NAMALWA (cell line): ENCODE measurements around the gene BHLHA9.
A peak's percentile ranks its signal among the peaks of the same experiment; 100 is the strongest.
"Not testable (repeated sequence)": the region's sequence is repeated elsewhere in the genome, so short reads cannot be mapped to it uniquely, and the experiment has no call there.

ENCODE experiments used
- DNase-seq: peaks from one replicate; pipeline ENCODE4 v3.0.0-alpha.2; 2015; ENCODE audit warnings: low spot score

Gene BHLHA9

DNA sequence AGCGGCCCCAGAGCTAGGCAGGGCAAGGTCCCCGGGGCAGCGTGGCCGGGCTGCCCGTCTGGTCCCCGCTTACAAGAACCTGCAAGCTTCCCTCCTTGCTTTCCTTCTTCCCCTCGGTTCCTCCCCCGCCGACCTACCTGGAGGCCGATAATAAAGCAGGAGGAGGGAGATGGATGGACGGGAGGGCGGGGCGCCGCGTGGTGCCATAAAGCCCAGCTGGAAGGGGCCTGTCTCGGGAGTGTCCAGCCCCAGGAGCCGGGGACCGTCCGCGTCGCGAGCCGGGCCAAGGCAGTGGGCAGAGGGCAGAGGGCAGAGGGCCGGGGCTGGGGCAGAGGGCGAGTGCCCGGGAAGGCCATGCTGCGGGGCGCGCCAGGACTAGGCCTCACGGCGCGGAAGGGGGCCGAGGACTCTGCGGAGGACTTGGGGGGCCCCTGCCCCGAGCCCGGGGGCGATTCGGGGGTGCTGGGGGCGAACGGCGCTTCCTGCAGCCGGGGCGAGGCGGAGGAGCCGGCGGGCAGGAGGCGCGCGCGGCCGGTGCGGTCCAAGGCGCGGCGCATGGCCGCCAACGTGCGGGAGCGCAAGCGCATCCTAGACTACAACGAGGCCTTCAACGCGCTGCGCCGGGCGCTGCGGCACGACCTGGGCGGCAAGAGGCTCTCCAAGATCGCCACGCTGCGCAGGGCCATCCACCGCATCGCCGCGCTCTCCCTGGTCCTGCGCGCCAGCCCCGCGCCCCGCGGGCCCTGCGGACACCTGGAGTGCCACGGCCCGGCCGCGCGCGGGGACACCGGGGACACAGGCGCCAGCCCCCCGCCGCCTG is at the start of gene BHLHA9:
Gene BHLHA9 (plus strand): TSS at position 235 of the 820 bp plus-strand sequence. CDS start 120 bp downstream, at position 355.
- DNase-seq = no peak

DNA sequence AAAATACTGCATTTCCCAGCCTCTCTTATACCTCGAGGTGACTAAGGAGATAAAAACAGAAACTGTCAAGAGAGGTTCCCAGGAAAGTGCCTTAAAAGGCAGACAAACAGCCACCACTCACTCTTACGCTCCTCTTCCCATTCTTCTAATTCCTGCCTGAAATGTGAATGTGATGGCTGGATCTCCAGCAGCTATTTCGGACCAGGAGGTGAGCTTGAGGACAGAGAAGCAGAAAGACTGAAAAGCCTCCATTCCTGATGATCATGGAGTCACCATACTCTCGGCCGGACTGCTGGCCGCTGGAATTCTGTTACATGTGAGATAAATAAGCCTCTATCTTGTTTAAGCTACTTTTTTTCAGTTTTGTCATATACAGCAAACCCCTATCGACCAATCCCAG is 49.0 kb upstream of the BHLHA9 start:
- DNase-seq = no peak

GRCh38 chr17:1222321-1222720 is 47.9 kb upstream of the BHLHA9 start:
- no peak for DNase-seq

DNA sequence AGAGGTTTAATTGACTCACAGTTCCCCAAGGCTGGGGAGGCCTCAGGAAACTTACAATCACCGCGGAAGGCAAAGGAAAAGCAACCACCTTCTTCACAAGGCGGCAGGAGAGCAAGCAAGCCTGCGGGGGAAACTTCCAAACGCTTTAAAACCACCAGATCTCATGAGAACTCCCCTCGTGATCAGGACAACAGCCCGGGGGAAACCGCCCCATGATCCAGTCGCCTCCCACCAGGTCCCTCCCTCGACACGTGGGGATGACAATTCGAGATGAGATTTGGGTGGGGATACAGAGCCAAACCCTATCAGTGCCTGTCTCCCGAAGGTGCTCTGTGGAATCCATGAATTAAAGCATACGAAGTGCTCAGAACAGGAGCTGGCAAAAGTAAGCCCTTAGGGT is 46.6 kb upstream of the BHLHA9 start:
- no peak for DNase-seq

- no peak for DNase-seq
Observed at GRCh38 chr17:1224330-1224729, 45.9 kb upstream of the BHLHA9 start.

GRCh38 chr17:1226308-1226707 is 43.9 kb upstream of the BHLHA9 start:
- no peak for DNase-seq

DNA sequence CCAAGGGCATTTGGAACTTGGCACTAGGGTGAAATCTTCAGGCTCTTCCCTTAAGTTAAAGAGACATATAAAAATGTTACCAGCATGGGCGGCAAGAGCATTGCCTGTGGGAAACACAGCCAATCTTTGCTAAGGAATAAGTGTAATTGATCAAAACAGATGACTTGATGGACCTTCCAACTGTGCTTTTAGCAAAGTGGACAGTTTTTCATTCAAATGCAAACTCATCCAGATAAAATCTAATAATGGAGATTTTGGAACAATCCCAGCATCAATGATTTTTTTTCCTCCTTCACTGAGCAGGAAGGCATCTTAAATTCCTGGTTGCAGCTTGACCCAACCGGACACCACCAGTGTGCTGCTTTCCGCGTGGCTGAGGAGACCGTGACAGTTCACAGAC is 42.9 kb upstream of the BHLHA9 start:
- no peak for DNase-seq

GRCh38 chr17:1227917-1228780 is 42.1 kb upstream of the BHLHA9 start:
- peak; percentile 74 for DNase-seq

GRCh38 chr17:1228781-1229348 is 41.4 kb upstream of the BHLHA9 start:
- no peak for DNase-seq

- peak; percentile 74 for DNase-seq
Observed at GRCh38 chr17:1229349-1229899, 40.8 kb upstream of the BHLHA9 start.

DNA sequence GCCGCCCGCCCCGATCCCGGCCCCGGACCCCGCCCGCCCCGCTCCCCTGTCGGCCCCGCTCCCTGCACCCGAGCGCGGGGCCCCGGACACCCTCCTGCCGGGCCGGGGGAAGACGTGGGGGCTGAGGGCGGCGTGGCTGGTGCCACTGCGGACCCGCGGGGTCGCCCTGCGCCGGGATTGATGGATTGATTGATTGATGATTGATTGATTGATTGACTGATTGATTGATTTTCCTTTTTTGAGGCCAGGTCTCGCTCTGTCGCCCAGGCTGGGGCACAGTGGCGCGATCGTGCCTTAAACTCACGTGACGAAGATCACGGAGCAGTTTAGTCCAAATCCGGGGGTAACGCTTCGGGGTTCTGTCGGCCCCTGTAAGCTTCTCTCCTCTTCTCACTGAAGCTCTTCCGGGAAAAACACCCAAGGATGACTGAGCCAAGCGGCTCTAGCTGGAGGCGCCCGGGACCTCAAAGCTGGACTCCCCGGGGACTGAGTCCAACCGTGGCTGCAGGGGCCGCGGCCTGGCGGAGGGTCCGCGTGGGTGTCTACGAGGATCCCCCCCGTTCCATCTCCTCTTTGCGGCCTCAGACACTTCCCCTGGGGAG is 40.2 kb upstream of the BHLHA9 start:
- DNase-seq = no peak

- DNase-seq = no peak
Observed at GRCh38 chr17:1231456-1231855, 38.8 kb upstream of the BHLHA9 start.

DNA sequence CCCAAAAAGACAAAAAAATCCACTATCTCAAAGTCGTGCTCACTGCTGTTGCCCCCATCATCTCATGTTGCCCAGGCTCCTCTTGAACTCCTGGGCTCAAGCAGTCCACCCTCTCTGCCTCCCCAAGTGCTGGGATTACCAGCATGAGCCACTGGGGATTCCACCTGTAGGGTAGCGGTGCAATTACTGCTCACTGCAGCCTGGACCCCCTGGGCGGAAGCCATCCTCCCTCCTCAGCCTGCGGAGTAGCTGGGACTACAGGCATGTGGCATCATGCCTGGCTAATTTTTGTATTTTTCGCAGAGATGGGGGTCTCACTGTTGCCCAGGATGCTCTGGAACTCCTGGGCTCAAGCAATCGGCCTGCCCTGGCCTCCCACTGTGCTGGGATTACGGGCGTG is 37.9 kb upstream of the BHLHA9 start:
- DNase-seq = no peak

DNA sequence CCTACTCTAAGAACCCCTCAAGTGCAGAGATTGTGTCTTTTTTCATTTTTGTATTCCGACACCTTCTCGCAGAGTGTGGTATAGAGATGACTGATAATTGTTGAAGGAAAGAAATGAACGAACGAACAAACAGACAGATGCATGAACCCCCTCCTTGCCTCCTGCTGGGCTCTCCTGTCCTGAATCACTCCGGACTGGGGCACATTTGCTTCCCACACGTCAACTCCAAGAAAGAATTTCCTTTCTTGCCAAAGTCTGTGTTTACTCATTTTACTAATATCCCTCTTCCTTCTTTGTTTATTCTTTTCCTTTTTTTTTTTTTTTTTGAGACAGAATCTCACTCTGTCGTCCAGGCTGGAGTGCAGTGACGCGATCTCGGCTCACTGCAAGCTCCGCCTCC is 37.5 kb upstream of the BHLHA9 start:
- DNase-seq = no peak

GRCh38 chr17:1234455-1234854 is 35.8 kb upstream of the BHLHA9 start:
- no peak for DNase-seq

DNA sequence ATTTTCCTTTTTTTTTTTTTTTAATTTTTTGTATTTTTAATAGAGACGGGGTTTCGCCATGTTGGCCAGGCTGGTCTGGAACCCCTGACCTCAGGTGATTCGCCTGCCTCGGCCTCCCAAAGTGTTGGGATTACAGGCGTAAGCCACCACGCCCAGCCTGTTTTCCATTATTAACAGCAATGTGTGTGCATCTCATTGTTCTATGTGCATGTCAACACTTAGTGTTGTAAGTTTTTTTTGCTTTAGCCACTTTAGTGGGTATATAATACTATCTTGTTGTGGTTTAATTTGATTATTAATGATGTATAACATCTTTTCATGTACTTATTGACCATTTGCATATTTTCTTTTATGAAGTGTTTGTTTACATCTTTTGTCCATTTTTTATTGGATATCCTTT is 32.8 kb upstream of the BHLHA9 start:
- no peak for DNase-seq

DNA sequence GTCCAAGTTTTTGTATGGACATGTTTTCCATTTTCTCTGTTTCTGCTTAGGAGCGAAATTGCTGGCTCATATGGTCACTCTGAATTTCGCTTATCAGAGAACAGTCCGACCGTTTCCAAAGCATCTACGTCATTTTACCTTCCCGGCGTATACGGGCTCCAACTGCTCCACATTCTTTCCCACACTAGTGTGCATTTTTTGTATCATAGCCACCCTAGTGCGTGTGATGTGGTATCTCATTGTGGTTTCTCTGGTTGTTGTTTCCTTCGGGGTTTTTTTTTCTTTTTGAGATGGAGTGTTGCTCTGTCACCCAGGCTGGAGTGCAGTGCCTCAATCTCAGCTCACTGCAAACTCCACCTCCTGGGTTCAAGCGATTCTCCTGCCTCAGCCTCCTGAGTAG is 31.0 kb upstream of the BHLHA9 start:
- DNase-seq = no peak

GRCh38 chr17:1240426-1240825 is 29.8 kb upstream of the BHLHA9 start:
- DNase-seq = not testable (repeated sequence)

DNA sequence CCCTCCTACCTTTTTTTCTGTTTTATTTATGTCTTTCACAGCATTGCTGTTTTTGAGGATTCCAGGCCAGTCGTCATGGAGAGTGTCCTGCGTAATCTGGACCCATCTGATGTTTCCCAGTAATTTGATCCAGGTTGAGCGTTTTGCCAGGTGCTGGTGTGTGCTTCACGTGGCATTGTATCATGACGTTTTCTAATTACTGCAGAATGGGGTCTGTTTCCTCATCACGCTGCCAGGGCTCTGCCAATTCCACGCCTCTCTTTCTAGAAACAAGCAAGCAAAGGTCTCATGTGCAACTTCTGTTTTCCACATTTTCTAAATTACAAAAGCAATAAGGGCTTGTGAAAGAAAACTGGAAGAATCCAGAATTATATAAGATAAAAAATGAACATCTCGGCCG is 28.3 kb upstream of the BHLHA9 start:
- no peak for DNase-seq

- DNase-seq = no peak
Observed at GRCh38 chr17:1244606-1245012, 25.6 kb upstream of the BHLHA9 start.

DNA sequence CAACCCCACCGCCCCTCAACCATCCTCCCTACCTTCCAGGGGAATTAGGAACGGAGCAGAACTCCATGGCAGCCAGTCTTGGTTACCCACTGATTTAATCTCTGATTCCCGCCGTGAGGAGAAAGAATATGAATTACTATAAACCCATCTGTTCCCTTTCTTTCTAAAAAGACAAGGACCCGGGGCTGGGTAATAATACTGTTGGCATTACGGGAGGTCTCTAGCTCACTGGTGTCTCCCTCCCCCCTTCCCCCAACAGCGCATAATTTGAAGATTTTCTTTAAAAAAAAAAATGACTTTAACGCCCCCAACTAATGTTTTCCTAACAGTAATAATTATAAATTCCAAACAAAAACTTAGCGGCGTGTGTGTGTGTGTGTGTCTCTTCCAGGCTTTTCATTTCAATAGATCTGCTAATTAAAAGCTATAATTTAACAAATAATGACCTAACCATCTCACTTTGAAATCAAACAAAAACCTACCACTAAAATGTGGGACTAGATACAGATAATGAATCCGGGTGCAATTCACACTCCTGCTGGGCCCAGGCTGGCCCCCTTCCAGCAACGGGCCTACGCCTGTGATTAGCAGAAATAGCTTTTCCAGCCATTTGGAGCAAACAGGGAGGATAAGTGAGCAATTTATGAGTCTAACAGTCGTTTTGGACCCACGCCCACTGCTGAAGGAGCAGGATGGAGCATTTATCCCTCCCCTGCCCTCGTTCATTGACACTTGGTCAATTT is 18.2 kb upstream of the BHLHA9 start:
- DNase-seq = no peak
